LNCaP clone FGC (cell line): ENCODE measurements around the gene SLC24A3.

Experiments
- DNase-seq: peaks from one replicate; pipeline ENCODE4 v3.0.0-alpha.2; 2011; ENCODE audit warnings: low read depth
- H3K4me3 ChIP-seq: 2 replicates; pipeline ENCODE4 v1.5.1; 2011; ENCODE audit warnings: mild to moderate bottlenecking, low read depth, low read length, control low read depth
- CTCF ChIP-seq: IDR thresholded peaks from 2 replicates; pipeline ENCODE4 v1.5.1; 2012; ENCODE audit warnings: mild to moderate bottlenecking; ENCODE audit not compliant: control insufficient read depth, insufficient read depth; ENCODE audit errors: extremely low read depth

SLC24A3 gene

GRCh38 chr20:19275038-19275629 lies 62.7 kb downstream of the SLC24A3 start:
- no peak for TF ChIP-seq CTCF
- H3K4me3 ChIP-seq: no peak overlapping the region
- DNase-seq: no peak

- peak; percentile 64 for DNase-seq
- no peak overlapping the region for H3K4me3 ChIP-seq
- no peak for TF ChIP-seq CTCF
These were observed 63.2 kb downstream of the SLC24A3 start for GRCh38 chr20:19275630-19276071.

DNA sequence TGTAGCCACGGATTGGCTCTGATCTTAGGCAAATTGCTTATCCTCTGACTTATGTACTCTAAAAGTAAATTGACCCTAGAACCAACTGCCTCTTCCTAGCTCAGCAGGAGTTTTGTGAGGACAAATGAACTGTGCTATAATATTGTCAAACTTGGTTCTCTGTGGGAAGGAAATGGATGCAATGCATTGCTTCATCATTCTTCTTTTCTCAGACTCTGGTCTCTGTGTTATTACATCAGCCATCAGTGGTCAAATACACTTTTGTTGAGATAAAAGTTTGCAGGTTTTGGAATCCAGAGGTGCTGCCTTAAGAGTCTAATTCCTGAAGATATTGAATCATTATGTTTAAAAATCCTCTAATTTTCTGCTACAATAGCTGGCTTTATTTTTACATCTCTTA lies 64.9 kb downstream of the SLC24A3 start:
- DNase-seq: no peak
- no peak for TF ChIP-seq CTCF
- no peak overlapping the region for H3K4me3 ChIP-seq

- TF ChIP-seq CTCF: no peak
- no peak overlapping the region for H3K4me3 ChIP-seq
- no peak for DNase-seq
These were observed 71.1 kb downstream of the SLC24A3 start for GRCh38 chr20:19283490-19284025.

GRCh38 chr20:19284400-19285178 lies 72.1 kb downstream of the SLC24A3 start:
- TF ChIP-seq CTCF: no peak
- no peak overlapping the region for H3K4me3 ChIP-seq
- DNase-seq: no peak

DNA sequence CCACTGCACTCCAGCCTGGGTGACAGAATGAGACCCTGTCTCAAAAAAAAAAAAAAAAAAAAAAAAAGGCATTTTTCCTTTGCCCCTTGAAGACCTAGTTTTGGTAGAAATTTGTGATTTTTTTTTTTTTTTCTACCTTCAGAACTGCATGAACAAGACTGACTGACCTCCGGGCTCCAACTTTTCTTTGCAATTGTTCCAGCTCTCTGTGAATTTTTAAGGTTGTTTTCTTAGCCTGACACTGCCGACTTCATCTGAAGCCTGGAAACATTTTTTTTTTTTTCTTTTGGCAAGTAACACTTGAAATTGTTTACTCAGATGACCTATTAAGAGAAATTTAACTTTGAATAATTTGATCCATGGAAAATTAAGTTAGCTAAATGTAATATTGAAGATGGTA lies 73.0 kb downstream of the SLC24A3 start:
- no peak for DNase-seq
- no peak for TF ChIP-seq CTCF
- H3K4me3 ChIP-seq: no peak overlapping the region

- DNase-seq: no peak
- no peak overlapping the region for H3K4me3 ChIP-seq
- TF ChIP-seq CTCF: no peak
These were observed 75.6 kb downstream of the SLC24A3 start for GRCh38 chr20:19288061-19288460.
